GM18498 (cell line): ENCODE results near the gene TIMM50.

ENCODE experiments used
- ATAC-seq: cut with Tn5 transposase; IDR thresholded peaks from one replicate; pipeline ENCODE4 v1.9.1; 2021; ENCODE audit warnings: mild to moderate bottlenecking, moderate library complexity; ENCODE audit not compliant: unreplicated experiment

TIMM50 gene

DNA sequence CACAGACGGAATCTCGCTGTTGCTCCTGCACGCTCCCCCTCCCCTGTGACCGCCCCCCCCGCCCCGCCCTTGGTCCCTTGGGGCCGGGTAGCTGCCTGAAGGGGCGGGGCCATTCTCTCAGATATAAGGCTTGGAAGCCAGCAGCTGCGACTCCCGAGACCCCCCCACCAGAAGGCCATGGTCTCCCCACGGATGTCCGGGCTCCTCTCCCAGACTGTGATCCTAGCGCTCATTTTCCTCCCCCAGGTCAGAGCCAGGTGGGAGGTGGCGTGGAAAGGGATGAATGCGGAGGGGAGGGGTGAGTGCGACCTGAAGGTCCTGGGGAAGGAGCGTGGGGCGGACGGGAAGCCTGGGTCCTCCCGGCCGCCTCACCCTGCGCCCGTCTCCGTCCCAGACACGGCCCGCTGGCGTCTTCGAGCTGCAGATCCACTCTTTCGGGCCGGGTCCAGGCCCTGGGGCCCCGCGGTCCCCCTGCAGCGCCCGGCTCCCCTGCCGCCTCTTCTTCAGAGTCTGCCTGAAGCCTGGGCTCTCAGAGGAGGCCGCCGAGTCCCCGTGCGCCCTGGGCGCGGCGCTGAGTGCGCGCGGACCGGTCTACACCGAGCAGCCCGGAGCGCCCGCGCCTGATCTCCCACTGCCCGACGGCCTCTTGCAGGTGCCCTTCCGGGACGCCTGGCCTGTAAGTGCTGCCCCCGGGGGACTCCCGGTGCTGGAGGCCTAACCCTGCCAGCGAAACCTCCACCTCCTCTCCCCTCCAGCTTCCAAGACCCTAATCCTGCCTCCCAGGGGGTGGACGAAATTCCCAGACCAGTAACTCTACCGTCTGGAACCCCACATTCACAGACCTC, 18.4 kb downstream of the TIMM50 start, which contains the start of gene DLL3:
DLL3 (plus strand) TSS at position 150 of the 845 bp plus-strand sequence; CDS start at position 178, 28 bp downstream.
- ATAC-seq, result no peak

GRCh38 chr19:39499932-39500331, 19.3 kb downstream of the TIMM50 start:
- ATAC-seq, result no peak

GRCh38 chr19:39500543-39500942, 19.9 kb downstream of the TIMM50 start:
- ATAC-seq, result no peak

- no peak for ATAC-seq
These were observed 20.7 kb downstream of the TIMM50 start for GRCh38 chr19:39501340-39501739.

DNA sequence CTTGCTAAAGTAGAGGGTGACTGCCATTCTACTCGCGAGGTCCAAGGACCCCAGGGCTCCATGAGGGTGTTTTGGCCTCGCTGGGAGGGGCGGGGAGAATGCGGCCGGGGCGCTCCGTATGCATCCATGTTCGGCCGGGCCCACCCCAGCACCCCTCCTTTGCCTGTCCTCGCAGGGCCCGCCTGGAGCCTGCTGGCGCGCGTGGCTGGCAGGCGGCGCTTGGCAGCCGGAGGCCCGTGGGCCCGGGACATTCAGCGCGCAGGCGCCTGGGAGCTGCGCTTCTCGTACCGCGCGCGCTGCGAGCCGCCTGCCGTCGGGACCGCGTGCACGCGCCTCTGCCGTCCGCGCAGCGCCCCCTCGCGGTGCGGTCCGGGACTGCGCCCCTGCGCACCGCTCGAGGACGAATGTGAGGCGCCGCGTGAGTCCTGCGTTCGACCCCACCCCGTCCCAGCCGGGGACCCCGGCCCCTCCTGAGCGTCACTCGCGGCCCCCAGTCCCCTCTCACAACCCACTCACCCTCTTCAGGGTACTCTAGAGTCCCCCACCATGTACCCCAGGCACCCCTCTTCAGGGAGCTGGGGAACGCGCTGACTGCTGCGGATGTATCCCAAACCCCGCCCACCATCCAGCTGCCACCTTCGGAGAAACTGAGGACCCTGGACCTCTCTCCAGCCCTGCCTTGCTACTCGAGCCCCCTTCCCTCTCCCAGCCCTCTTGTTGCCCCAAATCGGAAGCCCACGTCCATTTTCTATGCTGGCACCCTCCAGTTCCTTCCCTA, 22.2 kb downstream of the TIMM50 start:
- no peak for ATAC-seq

DNA sequence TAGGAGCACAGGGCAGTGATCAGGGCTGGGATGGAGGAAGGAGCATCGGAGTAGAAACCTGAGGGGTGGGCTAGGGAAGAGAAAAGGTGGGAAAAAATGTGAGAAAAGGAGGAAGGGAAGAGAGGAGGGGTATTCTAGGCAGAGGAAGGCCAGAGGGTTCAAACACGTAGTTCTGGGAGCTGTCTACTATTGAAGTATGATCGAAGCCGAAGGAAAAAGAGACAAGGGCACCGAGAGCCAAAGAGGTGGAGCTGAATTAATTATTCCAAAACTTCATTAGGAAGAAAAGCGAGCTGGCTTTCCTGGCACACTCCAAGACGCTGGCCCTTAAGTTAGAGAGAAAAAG, 25.9 kb downstream of the TIMM50 start:
- no peak for ATAC-seq

DNA sequence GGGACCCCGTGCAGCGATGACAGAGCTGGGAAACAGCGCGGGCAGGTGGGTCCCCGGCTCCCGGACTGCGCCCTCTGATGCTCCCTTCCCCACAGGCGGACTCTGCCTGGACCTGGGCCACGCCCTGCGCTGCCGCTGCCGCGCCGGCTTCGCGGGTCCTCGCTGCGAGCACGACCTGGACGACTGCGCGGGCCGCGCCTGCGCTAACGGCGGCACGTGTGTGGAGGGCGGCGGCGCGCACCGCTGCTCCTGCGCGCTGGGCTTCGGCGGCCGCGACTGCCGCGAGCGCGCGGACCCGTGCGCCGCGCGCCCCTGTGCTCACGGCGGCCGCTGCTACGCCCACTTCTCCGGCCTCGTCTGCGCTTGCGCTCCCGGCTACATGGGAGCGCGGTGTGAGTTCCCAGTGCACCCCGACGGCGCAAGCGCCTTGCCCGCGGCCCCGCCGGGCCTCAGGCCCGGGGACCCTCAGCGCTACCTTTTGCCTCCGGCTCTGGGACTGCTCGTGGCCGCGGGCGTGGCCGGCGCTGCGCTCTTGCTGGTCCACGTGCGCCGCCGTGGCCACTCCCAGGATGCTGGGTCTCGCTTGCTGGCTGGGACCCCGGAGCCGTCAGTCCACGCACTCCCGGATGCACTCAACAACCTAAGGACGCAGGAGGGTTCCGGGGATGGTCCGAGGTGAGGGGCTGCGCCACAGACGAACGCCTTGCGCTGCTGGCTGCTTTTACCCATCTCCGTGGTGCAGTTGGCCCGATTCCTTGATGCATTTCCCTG, 26.5 kb downstream of the TIMM50 start:
- peak; percentile 57 for ATAC-seq

GRCh38 chr19:39507715-39508364, 27.2 kb downstream of the TIMM50 start:
- ATAC-seq, result no peak

- ATAC-seq, result no peak
These were observed 28.0 kb downstream of the TIMM50 start for GRCh38 chr19:39508629-39509028.

DNA sequence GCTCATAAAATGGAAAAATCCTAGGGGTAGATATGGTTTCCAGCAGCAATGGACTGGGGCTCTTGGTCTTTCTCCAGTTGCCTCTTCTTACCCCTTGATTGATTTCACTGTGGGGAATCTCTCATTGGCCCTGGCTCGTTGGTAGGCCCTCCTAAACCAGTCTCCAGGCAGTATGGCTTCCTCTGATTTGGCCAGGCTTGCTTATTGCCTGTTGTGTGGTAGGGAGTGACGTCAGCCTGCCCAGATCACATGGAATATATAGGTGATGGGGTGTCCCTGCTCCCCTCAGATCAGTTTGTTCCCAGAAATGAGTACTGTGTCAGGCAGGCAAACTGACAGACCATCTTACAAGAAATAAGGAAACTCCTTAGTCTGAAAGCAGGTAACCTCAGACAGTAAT, 28.6 kb downstream of the TIMM50 start:
- ATAC-seq, result no peak

GRCh38 chr19:39512988-39513387, 32.4 kb downstream of the TIMM50 start:
- no peak for ATAC-seq

- no peak for ATAC-seq
These were observed 34.4 kb downstream of the TIMM50 start, which contains the start of gene SELENOV for GRCh38 chr19:39514840-39515550. TSS of gene SELENOV (plus strand) at chr19:39515139. CDS start at chr19:39515213, 74 bp downstream.

DNA sequence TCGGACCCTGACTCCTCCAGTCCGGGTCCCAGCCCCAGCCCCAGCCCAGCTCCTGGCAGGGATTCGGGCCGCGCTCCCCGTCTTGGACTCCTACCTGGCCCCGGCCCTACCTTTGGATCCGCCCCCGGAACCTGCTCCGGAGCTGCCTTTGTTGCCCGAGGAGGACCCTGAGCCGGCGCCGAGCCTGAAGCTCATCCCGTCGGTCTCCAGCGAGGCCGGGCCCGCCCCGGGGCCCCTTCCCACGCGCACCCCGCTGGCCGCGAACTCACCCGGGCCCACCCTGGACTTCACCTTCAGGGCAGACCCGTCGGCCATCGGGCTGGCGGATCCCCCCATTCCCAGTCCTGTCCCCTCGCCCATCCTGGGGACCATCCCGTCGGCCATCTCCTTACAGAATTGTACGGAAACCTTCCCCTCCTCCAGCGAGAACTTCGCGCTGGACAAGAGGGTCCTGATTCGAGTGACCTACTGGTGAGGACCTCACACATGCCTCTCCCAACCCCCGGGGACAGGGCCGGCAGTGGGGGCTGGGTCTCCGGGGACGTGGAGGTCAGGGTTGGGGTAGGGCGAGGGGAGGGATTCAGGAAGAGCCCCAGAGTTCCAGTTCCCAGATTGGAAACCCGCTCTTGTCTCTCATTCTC, 35.0 kb downstream of the TIMM50 start:
- no peak for ATAC-seq

DNA sequence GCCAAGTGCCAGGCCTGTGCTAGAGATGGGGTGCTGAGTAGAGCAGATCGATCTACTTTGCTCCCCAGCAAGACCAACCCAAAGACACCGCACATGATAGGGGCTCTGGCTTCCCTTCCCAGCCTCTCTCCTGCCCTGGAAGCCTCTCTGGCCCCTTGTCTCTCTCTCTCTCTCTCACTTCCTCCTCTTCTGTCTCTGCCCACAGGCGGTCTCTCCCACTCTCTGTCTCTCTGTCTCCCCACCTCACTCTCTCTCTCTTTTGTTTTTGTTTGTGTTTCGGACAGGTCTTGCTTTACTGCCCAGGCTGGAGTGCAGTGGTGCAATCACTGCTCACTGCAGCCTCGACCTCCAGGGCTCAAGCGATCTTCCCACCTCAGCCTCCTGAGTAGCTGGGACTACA, 35.6 kb downstream of the TIMM50 start:
- ATAC-seq, result no peak

- no peak for ATAC-seq
These were observed 36.8 kb downstream of the TIMM50 start for GRCh38 chr19:39517432-39517831.

DNA sequence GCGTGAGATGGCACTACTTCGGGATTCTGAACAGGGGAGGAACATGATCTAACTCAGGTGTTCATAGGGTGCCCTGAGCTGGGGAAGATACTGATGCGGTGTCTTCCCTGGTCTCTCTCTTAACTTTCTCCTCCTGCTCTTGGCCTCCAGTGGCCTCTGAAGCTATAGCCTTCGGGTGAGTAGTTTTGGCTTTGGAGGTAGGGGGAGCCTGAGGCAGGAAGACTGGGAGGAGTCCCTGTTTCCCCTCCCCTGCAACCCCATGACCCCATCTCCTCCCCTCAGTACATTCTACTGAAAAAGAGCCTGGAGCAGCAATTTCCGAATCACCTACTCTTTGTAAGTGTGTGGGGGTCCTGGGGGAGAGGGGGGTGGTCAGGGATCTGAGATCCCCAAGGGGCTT, 37.8 kb downstream of the TIMM50 start:
- no peak for ATAC-seq

DNA sequence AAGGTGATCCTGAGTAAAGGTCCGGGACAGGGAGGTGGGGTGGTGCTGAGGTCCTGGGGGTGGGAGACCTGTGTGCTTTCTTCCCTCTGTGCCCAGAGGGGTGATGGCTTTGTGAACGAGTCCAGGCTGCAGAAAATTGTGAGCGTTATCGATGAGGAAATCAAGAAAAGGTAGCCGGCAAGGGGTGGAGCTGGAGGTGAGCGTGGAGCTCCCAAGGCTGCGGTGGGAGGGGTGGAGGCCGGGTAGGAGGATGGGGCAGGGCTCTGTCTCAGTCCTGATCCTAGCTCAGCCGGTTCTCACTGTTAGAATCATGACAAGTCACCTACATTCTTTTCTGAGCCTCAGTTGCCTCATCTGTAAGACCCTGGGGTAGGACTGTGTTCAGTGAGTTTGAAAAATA, 38.3 kb downstream of the TIMM50 start:
- ATAC-seq, result no peak

DNA sequence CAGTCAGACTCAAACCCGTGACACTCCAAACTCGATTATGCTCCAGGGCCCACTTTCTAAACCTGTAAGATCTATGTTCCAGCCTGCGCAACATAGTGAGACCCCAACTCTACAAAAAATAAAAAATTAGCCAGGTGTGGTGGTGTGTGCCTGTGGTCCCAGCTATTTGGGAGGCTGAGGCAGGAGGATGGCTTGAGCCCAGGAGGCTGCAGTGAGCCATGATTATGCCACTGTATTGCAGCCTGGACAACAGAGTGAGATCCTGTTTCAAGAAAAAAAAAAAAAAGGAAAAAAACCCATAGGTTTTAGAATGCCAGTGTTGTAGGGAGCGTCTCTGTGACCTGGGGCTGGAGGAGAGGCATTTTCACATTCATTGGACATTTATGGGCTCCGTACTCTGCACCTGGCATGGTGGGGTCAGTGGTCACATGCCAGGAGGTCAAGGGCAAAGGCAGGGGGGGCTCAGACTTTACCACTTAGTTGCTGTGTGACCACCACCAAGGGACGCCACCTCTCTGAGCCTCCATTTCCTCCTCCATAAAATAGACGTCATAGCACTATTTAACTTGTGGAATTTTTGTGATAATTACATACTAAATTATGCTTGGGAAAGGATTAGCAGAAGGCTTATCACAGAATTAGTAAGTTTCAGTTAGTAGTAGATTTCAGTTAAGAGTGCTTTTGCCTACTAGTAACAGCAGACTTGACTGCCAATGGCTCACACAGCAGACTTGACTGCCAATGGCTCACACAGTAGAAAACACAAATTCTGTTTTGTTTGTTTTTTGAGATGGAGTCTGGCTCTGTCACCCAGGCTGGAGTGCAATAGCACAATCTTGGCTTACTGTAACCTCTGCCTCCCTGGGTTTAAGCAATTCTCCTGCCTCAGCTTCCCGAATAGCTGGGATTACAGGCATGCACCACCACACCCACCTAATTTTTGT, 40.2 kb downstream of the TIMM50 start:
- no peak for ATAC-seq

DNA sequence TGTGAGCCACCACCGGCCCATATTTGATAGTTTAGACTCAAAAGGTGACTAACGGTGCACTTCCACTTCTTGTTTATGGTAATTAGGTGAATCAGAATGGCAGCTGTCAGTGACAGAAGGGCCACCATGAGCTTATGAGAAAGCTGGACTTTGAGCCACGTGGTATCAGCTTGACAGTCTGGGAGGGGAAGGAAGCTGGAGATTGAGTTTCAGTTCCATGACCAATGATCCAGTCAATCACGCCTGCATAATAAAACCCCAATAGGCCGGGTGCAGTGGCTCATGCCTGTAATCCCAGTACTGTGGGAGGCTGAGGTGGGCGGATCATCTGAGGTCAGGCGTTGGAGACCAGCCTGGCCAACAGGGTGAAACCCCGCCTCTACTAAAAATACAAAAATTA, 43.9 kb downstream of the TIMM50 start:
- ATAC-seq, result no peak
